ENCODE results near the gene VAV2. TPM values are rescaled to one million over a fixed set of nuclear protein-coding genes. Genes with fewer than 3 reads are reported as not detected.

The VAV2 gene
- total RNA-seq, 1 donor from 2014 or later = 18.7 TPM

DNA sequence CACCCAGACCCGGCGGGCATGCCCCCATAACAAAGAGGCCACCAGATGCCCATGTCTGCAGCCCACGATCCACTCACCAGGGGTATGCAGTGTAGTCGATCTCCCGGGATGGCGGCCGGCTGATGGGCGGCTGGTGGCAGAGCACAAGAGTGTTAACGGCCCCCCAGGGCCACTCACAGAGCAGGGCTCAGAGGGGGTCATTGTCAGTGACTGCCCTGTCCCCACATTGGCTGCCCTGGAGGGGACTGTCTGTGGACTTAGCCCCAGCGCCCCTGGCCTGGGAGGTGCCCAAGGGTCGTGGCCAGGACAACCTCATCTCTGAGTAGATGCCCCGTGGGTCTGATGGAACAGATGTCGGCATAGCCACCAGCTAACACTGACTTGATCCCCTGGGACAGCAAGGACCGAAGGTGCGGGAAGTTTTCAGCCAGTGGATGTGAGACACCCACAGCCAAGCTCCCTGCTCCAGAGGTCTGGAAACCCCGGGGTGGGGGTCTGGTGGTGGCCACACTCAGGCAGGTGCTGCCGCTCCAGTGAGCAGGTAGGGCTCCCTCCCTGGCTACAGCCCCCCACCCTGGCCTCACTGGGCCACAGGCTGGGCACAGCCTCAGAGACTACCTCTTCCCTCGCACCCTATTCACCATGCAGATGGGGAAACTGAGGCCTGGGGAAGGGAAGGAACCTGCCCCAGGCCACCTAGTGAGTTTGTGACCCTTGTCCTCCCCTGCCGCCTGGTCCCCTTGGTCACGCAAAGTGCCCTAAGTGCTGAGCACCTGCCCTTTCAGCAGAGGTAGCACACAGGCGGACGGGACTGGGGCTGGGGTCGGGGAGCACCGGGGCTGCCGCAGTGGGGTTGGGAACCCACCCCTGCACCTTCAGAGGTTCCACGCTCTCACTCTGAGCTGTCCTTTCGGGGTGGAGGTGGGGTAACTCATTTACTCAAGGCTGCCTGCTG, 215.9 kb downstream of the VAV2 start:
- TF ChIP-seq, protein P1, sequence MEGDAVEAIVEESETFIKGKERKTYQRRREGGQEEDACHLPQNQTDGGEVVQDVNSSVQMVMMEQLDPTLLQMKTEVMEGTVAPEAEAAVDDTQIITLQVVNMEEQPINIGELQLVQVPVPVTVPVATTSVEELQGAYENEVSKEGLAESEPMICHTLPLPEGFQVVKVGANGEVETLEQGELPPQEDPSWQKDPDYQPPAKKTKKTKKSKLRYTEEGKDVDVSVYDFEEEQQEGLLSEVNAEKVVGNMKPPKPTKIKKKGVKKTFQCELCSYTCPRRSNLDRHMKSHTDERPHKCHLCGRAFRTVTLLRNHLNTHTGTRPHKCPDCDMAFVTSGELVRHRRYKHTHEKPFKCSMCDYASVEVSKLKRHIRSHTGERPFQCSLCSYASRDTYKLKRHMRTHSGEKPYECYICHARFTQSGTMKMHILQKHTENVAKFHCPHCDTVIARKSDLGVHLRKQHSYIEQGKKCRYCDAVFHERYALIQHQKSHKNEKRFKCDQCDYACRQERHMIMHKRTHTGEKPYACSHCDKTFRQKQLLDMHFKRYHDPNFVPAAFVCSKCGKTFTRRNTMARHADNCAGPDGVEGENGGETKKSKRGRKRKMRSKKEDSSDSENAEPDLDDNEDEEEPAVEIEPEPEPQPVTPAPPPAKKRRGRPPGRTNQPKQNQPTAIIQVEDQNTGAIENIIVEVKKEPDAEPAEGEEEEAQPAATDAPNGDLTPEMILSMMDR (conservative IDR thresholded peaks at IDR 0.05; ENCODE audit: low read depth, low read length) = no peak
- no peak for DNase-seq (ENCODE audit: low read depth)
- H3K4me3 ChIP-seq (ENCODE audit: low read depth, low read length) = no peak overlapping the region

DNA sequence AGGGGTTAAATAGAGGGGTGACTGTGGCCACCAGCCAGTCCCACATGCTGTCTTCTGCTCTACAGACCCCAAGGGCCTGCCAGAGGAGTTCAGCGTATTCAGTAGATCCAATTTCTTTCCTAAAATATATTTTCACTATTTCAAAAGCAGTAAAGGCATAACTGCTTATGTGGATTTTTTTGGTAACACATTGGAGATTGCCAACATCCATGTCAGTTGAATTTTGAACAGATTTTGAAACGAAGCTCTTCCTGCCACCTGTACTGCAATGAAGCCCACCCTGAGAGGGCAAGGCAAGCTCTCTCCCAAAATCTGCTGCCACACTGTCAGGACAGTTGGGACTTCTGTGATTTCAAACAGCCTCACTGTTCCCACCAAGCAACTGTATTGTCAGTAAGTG, 216.8 kb downstream of the VAV2 start:
- TF ChIP-seq, protein P1 (conservative IDR thresholded peaks at IDR 0.05; ENCODE audit: low read depth, low read length) = no peak
- no peak for DNase-seq (ENCODE audit: low read depth)
- H3K4me3 ChIP-seq (ENCODE audit: low read depth, low read length) = no peak overlapping the region

DNA sequence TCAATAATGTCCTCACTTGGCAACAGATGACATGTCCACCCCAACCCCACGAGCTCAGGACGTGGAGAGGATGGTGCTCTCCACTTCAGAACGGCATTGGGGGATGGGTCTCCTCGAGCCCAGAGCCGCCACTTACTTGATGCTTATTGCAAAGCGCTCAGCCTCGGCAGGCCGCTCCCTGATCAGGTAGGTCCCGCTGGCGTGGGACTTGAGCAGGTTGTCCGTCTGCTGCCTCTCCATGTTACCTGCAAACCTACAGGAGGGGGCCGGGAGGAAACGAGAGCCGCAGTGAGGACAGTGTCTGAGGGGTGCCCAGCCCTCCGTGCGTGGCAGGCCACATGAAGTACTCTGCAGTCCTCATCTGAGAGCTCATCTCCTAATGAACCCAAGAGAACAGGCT, 217.3 kb downstream of the VAV2 start:
- no peak overlapping the region for H3K4me3 ChIP-seq (ENCODE audit: low read depth, low read length)
- TF ChIP-seq, protein P1 (conservative IDR thresholded peaks at IDR 0.05; ENCODE audit: low read depth, low read length) = no peak
- DNase-seq (ENCODE audit: low read depth) = no peak

DNA sequence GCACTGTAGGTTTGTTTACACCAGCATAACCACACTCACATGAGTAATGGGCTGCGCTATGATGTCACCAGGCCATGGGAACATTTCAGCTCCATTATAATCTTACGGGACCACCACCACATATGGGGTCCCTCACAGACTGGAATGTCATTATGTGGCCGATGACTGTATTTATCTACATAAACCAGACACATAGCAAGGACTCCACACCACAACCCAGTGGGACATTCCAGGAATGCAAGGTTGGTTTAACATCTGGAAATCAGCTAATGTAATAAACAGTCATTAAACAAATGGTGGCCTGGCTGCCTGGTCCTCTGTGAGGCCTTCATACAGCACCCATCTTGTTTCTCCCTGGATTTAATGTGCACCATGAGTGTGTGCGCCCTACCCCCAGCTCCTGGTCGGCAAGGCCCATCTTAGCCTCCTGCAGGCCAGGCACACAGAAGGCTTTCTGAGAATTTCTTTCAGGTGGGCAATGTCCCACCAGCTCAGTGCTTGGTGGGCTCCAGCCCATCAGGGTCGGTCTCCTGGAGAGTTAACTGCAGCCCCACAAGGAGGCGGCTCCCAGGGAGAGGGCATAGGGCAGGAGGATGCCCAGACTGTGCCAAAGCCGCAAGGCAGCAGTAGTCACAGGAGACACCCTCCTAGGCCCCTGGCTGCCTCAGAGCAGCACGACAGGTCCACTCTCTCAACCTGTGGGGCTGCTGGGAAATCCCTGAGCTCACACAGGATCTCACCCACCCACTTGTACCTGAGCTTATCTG, 218.1 kb downstream of the VAV2 start:
- no peak overlapping the region for H3K4me3 ChIP-seq (ENCODE audit: low read depth, low read length)
- TF ChIP-seq, protein P1 (conservative IDR thresholded peaks at IDR 0.05; ENCODE audit: low read depth, low read length) = no peak
- no peak for DNase-seq (ENCODE audit: low read depth)

DNA sequence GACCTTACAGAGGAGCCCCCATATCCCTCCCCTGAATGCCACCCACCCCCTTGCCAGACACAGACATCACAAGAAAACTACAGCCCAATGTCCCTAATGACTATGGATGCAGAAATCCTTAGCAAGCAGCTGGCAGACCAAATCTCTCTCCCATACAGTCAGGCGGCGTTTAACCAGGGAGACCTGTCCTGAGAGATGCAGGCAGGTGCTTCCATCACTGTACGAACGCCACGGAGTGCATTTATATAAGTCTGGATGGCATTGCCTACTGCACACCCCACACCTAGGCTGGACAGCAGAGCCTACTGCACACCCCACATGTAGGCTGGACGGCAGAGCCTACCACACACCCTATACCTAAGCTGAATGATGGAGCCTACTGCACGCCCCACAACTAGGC, 219.5 kb downstream of the VAV2 start:
- H3K4me3 ChIP-seq (ENCODE audit: low read depth, low read length) = no peak overlapping the region
- TF ChIP-seq, protein P1 (conservative IDR thresholded peaks at IDR 0.05; ENCODE audit: low read depth, low read length) = no peak
- DNase-seq (ENCODE audit: low read depth) = no peak

DNA sequence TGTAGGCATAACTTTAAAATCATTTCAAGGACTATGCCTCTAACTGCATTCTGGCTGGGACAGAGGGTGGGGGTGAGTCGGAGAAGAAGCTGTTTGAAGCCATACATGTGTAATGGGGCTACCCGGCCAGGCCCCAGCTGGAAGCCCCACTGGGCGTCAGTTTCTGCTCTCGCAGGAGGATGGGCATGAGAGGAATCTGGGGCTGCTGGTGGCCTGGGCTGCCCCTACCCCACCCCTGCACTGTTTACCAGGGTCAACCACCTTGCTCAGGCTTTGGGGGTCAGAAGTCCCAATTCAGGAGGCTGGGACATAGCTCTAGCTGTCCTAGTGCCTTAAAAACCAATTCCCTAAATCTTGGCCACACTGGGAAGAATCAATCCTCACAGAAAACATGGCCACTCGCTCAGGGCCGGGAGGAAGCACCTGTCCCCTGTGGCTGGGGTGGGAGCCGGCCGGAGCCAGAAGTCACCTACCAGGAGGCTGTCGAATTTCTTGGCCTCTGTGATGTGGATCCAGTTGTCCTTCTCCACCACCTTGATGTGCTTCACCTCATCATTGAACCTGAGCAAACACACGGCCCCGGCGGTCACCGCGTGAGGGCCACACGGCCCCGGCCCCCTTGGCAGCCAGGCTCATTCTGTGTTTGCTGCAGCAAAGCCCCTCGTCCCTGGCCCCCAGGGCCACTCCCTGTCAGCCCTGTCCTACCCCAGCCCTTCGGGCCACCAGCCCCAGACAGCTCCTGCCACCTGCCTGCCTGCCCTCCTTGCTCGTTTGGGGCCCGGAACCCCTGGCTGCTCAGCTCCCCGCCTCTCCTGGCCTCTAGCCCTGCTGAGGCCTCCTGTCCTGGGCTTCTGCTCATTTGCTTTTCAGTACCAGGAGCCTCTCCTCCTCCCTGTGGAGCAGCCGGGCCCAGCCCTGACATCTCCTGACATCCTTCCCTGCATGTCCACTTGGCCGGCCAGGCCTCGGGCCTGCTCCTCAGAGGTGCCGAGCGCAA, 220.3 kb downstream of the VAV2 start:
- TF ChIP-seq, protein P1 (conservative IDR thresholded peaks at IDR 0.05; ENCODE audit: low read depth, low read length) = no peak
- DNase-seq (ENCODE audit: low read depth) = no peak
- no peak overlapping the region for H3K4me3 ChIP-seq (ENCODE audit: low read depth, low read length)

Data from epithelial cell of proximal tubule (primary cell).